ENCODE results near the gene CLMP.
A peak's percentile ranks its signal among the peaks of the same experiment; 100 is the strongest.

Gene CLMP

DNA sequence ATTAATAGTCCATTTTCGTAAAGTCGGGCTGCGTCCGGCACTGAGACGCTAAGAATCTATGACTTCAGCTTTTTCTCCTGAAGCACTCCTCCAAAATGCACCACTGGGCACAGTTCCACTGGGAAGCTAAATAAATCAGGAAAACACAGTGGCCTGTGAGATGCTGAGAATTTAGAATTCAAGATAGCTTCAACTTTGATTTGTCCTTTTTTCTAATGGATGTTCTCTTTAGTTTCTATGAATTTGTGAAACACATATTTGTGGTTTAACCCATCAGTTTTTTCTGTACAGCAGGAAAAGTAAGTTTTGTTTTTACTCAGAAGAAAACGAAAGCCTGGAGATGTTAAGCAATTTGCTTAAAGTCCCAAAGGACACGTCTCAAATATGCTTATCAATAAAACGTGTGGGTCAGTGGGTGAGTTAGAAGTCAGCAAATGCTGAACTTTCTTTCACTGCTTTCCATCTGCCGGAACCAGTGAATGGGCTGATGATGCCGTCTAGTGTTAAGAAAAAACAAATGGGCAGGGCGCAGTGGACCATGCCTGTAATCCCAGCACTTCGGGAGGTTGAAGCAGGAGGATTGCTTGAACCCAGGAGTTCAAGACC is 40.7 kb upstream of the CLMP start:
- Histone ChIP-seq H3K4me3 (replicated peaks; ENCODE audit: insufficient read depth, low read length) (no peak overlapping the region), H3K27me3 (ENCODE audit: insufficient read depth, poor library complexity, severe bottlenecking) (peaks cover under 1% of the 10 kb centered on the region), H3K27ac (replicated peaks) (no peak overlapping the region)
- DNase-seq (ENCODE audit: low read depth in 1 of 2, low spot score in 1 of 2), result no peak
- TF ChIP-seq, protein P1, sequence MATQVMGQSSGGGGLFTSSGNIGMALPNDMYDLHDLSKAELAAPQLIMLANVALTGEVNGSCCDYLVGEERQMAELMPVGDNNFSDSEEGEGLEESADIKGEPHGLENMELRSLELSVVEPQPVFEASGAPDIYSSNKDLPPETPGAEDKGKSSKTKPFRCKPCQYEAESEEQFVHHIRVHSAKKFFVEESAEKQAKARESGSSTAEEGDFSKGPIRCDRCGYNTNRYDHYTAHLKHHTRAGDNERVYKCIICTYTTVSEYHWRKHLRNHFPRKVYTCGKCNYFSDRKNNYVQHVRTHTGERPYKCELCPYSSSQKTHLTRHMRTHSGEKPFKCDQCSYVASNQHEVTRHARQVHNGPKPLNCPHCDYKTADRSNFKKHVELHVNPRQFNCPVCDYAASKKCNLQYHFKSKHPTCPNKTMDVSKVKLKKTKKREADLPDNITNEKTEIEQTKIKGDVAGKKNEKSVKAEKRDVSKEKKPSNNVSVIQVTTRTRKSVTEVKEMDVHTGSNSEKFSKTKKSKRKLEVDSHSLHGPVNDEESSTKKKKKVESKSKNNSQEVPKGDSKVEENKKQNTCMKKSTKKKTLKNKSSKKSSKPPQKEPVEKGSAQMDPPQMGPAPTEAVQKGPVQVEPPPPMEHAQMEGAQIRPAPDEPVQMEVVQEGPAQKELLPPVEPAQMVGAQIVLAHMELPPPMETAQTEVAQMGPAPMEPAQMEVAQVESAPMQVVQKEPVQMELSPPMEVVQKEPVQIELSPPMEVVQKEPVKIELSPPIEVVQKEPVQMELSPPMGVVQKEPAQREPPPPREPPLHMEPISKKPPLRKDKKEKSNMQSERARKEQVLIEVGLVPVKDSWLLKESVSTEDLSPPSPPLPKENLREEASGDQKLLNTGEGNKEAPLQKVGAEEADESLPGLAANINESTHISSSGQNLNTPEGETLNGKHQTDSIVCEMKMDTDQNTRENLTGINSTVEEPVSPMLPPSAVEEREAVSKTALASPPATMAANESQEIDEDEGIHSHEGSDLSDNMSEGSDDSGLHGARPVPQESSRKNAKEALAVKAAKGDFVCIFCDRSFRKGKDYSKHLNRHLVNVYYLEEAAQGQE (IDR thresholded peaks at IDR 0.05; ENCODE audit: insufficient replicate concordance, low read depth), result no peak
- no peak for TF ChIP-seq GABPA (IDR thresholded peaks at IDR 0.05; ENCODE audit: low read depth)
- no peak for TF ChIP-seq POLR2AphosphoS5 (IDR thresholded peaks at IDR 0.05; ENCODE audit: low read depth)
- TF ChIP-seq, protein P2, sequence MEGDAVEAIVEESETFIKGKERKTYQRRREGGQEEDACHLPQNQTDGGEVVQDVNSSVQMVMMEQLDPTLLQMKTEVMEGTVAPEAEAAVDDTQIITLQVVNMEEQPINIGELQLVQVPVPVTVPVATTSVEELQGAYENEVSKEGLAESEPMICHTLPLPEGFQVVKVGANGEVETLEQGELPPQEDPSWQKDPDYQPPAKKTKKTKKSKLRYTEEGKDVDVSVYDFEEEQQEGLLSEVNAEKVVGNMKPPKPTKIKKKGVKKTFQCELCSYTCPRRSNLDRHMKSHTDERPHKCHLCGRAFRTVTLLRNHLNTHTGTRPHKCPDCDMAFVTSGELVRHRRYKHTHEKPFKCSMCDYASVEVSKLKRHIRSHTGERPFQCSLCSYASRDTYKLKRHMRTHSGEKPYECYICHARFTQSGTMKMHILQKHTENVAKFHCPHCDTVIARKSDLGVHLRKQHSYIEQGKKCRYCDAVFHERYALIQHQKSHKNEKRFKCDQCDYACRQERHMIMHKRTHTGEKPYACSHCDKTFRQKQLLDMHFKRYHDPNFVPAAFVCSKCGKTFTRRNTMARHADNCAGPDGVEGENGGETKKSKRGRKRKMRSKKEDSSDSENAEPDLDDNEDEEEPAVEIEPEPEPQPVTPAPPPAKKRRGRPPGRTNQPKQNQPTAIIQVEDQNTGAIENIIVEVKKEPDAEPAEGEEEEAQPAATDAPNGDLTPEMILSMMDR (IDR thresholded peaks at IDR 0.05; ENCODE audit: insufficient read depth, low read length), result no peak
- no peak for TF ChIP-seq SPI1 (IDR thresholded peaks at IDR 0.05; ENCODE audit: borderline replicate concordance, low read depth)

DNA sequence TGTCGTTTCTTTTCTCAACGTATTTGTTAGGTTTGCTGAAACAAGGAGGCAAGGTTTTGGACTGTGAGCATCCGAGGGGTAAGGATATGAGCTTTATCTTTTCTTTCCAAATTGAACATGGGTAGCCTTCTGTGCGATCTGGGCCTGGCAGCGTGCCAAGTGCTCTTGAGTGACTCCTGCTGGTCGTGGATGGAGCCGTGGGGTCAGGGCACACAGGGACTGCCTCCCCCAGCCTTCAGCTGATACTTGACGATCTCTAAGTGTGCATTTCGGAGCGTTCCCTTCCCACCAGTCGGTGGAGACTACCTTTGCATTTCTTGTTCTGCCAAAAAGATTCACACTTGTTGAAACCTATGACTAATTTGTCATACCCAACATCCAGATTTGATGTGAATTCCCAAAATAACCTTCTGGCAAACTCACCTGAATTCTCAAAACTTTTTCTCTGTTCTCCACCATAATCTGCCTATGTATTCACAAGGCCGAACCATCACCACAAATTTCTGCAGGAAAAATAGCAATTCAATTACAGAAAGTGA is 40.1 kb upstream of the CLMP start:
- no peak for DNase-seq (ENCODE audit: low read depth in 1 of 2, low spot score in 1 of 2)
- no peak overlapping the region for H3K27ac ChIP-seq (replicated peaks)
- H3K27me3 ChIP-seq (ENCODE audit: insufficient read depth, poor library complexity, severe bottlenecking), result no peaks in the 10 kb centered on the region
- TF ChIP-seq GABPA (IDR thresholded peaks at IDR 0.05; ENCODE audit: low read depth) (no peak), POLR2AphosphoS5 (IDR thresholded peaks at IDR 0.05; ENCODE audit: low read depth) (peak; percentile 31; the same call in 1 of the 2 replicates), SPI1 (IDR thresholded peaks at IDR 0.05; ENCODE audit: borderline replicate concordance, low read depth) (no peak)
- TF ChIP-seq, protein P1 (IDR thresholded peaks at IDR 0.05; ENCODE audit: insufficient replicate concordance, low read depth), result no peak
- TF ChIP-seq, protein P2 (IDR thresholded peaks at IDR 0.05; ENCODE audit: insufficient read depth, low read length), result peak; percentile 13
- no peak overlapping the region for H3K4me3 ChIP-seq (replicated peaks; ENCODE audit: insufficient read depth, low read length)

DNA sequence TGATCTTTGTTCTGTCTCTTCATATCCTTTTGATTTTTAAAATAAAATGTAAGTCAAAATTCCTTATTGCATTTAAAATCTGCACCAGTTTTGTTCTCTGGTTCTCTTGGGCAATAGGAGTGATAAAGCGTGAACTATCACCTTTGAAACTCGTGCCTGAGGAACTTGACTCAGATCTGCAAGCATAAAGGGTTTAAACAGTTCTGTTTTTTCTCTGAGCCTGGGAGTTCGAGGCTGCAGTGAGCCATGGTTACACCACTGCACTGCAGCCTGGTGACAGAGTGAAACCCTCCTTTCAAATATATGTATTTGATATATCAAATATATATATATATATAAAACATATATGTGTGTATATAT is 38.9 kb upstream of the CLMP start:
- no peak for TF ChIP-seq POLR2AphosphoS5 (IDR thresholded peaks at IDR 0.05; ENCODE audit: low read depth)
- TF ChIP-seq, protein P2 (IDR thresholded peaks at IDR 0.05; ENCODE audit: insufficient read depth, low read length), result no peak
- TF ChIP-seq, protein P1 (IDR thresholded peaks at IDR 0.05; ENCODE audit: insufficient replicate concordance, low read depth), result no peak
- TF ChIP-seq SPI1 (IDR thresholded peaks at IDR 0.05; ENCODE audit: borderline replicate concordance, low read depth), result no peak
- no peak for TF ChIP-seq GABPA (IDR thresholded peaks at IDR 0.05; ENCODE audit: low read depth)
- no peak for DNase-seq (ENCODE audit: low read depth in 1 of 2, low spot score in 1 of 2)
- H3K27me3 ChIP-seq (ENCODE audit: insufficient read depth, poor library complexity, severe bottlenecking), result no peaks in the 10 kb centered on the region

More for the DNA sequence above, 38.9 kb upstream of the CLMP start:
- Histone ChIP-seq H3K4me3 (replicated peaks; ENCODE audit: insufficient read depth, low read length) (no peak overlapping the region), H3K27ac (replicated peaks) (no peak overlapping the region)
